ENCODE data around the gene TMLHE. TPM values are rescaled to one million over a fixed set of nuclear protein-coding genes. Genes with fewer than 3 reads are reported as not detected.
"Not testable (repeated sequence)": the region's sequence is repeated elsewhere in the genome, so short reads cannot be mapped to it uniquely, and the experiment has no call there.

Gene TMLHE
- total RNA-seq = 10 to 100 TPM; 16.1 to 17.2 TPM
- 5.3 TPM for polyA plus RNA-seq (ENCODE audit: insufficient read depth, low read depth, low replicate concordance)
- long read RNA-seq, donor 1, transcript TMLHE-201 (8 exons, 2,832 nt) = major isoform, 10 of 11 reads
- long read RNA-seq, donor 1, partial matches to known transcripts = 0 of 11 reads
- long read RNA-seq, donor 1, other reads (novel, unspliced or antisense) = 0 of 11 reads
- long read RNA-seq, donor 2, partial matches to known transcripts = 0 of 3 reads
- long read RNA-seq, donor 2, other reads (novel, unspliced or antisense) = 0 of 3 reads

DNA sequence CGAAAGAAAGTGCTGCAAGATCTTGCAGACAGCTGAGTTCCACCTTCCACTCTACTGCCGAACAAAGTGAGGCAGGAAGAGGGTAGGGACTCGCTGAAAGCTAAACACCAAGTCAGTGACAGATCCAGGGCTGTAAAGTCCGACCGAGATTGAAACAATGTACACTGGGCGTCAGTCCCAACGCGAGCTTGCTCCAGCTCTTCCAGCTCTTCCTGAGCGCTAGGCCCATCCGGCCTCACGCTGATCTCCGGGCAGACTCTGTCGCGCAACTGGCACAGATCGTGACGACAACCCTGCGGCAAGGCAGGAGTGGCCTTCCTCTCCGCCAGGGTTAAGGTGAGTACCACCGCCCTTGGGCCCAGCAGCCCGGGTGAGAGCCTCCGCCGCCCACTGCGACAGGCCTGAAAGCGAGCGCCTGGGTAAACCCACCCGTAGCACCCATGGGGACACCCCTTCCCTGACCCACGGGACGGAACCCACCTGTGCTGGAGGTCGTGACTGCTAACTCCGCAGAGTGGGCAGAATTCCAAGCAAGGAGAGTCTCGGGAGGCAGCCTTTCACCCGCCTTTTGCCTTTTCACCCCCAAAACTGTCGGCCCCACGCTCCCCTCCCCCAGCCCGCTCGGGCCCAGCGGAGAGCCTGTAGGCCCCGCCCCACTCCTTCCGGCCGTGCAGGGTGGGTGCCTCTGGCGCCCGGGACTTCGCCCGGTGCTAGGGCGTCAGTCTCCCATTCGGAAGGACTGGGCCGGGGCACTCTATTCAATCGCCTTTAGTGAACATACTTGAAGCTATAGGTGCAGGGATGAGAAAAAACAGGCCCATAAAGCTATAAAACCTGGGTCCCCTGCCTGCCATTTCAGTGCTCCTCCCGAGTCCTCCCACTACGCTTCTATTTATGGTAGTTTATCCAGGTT, at the start of gene TMLHE, which contains the start of gene SPRY3:
TMLHE (minus strand) TSS at position 641 of the 913 bp plus-strand sequence. CDS start 67,676 bp downstream, outside the sequence.
SPRY3 (plus strand) TSS at position 275 of the 913 bp plus-strand sequence.
- H3K27me3 ChIP-seq = no peaks in the 10 kb centered on the region
- no peaks in the 10 kb centered on the region for H3K4me1 ChIP-seq
- H3K27ac ChIP-seq = peak within 1 kb of the TSS; percentile 82 to 92
- no peaks in the 10 kb centered on the region for H3K9me3 ChIP-seq
- peak; percentile 76 for DNase-seq
- 0% methylated on average over 6 to 26 of the region's 50 CpGs for WGBS, 2 donors
- H3K36me3 ChIP-seq (ENCODE audit: low read depth, missing control alignments) = no peaks in the 10 kb centered on the region
- no peak for TF ChIP-seq POLR2A (IDR thresholded peaks at IDR 0.05)
- TF ChIP-seq, protein P1, sequence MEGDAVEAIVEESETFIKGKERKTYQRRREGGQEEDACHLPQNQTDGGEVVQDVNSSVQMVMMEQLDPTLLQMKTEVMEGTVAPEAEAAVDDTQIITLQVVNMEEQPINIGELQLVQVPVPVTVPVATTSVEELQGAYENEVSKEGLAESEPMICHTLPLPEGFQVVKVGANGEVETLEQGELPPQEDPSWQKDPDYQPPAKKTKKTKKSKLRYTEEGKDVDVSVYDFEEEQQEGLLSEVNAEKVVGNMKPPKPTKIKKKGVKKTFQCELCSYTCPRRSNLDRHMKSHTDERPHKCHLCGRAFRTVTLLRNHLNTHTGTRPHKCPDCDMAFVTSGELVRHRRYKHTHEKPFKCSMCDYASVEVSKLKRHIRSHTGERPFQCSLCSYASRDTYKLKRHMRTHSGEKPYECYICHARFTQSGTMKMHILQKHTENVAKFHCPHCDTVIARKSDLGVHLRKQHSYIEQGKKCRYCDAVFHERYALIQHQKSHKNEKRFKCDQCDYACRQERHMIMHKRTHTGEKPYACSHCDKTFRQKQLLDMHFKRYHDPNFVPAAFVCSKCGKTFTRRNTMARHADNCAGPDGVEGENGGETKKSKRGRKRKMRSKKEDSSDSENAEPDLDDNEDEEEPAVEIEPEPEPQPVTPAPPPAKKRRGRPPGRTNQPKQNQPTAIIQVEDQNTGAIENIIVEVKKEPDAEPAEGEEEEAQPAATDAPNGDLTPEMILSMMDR (IDR thresholded peaks at IDR 0.05) = no peak
- intact Hi-C loops (cut with DNase I; ENCODE audit: low total_unique reads) = no loop called here
- peak within 1 kb of the TSS; percentile 59 to 78 for H3K4me3 ChIP-seq

DNA sequence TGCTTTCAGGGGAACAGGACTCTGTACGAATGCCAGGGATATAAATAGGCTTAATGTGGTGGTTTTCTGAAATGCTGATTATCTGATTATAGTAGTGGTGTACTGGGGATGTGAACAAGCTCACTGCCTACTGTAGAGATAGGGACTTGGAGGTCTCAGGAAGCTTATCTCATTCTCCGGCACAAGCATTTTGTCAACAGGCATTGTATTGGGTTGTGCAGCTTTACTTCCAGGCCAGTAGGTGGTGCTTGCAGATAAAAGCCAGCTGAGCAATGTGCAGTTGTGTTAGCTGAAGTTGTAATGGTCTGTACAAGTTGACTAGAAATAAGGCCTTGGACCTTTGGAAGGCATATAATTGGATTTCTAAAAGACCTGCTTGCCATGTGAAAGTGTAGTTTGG, 49.5 kb upstream of the TMLHE start:
- Histone ChIP-seq H3K4me3 (no peak overlapping the region), H3K27ac (no peak overlapping the region), H3K27me3 (no peaks in the 10 kb centered on the region), H3K9me3 (no peaks in the 10 kb centered on the region), H3K36me3 (ENCODE audit: low read depth, missing control alignments) (no peaks in the 10 kb centered on the region), H3K4me1 (no peaks in the 10 kb centered on the region)
- WGBS, 2 donors = 52 to 69% methylated on average over 2 of the region's 2 CpGs
- DNase-seq = no peak
- intact Hi-C loops (cut with DNase I; ENCODE audit: low total_unique reads) = no loop called here
- TF ChIP-seq POLR2A (IDR thresholded peaks at IDR 0.05) = no peak
- TF ChIP-seq, protein P1 (IDR thresholded peaks at IDR 0.05) = no peak

DNA sequence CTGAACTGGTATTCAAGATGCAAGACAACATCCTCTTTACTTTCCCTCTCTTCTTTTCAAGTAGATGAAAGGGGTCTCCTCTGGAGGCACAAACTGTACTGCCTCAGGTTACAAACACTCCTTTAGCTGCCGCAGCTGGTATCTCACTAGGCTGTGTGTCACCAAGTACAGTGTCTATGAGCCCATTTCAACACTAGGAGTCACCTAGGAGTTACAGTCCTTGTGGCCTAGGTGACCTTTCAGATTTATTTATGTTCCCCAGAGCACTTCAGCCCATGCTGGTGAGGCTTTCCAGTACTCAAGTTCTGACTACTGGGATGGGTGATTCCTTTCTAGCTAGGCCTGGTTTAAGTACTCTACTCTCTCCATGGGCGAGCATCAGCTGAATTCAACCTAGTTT, 32.4 kb upstream of the TMLHE start:
- Histone ChIP-seq H3K4me1 (no peaks in the 10 kb centered on the region), H3K4me3 (no peak overlapping the region), H3K27me3 (no peaks in the 10 kb centered on the region), H3K27ac (no peak overlapping the region), H3K9me3 (no peaks in the 10 kb centered on the region), H3K36me3 (ENCODE audit: low read depth, missing control alignments) (no peaks in the 10 kb centered on the region)
- DNase-seq = no peak
- TF ChIP-seq, protein P1 (IDR thresholded peaks at IDR 0.05) = no peak
- no peak for TF ChIP-seq POLR2A (IDR thresholded peaks at IDR 0.05)
- 90% methylated on average over 2 of the region's 2 CpGs; no CpG with 5 or more reads in 1 of the 2 donors for WGBS, 2 donors
- intact Hi-C loops (cut with DNase I; ENCODE audit: low total_unique reads) = no loop called here

DNA sequence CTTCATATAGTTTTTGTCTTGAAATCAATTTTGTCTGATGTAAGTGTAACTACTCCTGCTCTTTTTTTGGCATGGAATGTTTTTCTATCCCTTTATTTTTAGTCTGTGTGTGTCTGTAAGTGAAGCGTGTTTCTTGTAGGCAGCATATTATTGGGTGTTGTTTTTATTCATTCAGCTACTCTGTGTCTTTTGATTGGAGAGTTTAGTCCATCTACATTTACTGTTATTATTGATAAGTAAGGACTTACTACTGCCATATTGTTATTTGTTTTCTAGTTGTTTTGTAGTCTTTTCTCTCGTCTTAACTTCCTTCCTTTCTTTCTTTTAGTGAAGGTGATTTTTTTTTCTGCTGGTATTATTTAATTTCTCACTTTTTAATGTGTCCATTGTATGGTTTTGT, 30.5 kb upstream of the TMLHE start:
- no peak overlapping the region for H3K27ac ChIP-seq
- intact Hi-C loops (cut with DNase I; ENCODE audit: low total_unique reads) = no loop called here
- TF ChIP-seq, protein P1 (IDR thresholded peaks at IDR 0.05) = no peak
- TF ChIP-seq POLR2A (IDR thresholded peaks at IDR 0.05) = no peak
- H3K36me3 ChIP-seq (ENCODE audit: low read depth, missing control alignments) = no peaks in the 10 kb centered on the region
- no peak overlapping the region for H3K4me3 ChIP-seq
- H3K27me3 ChIP-seq = no peaks in the 10 kb centered on the region
- 80 to 100% methylated on average over 2 of the region's 2 CpGs for WGBS, 2 donors
- H3K9me3 ChIP-seq = no peaks in the 10 kb centered on the region
- no peaks in the 10 kb centered on the region for H3K4me1 ChIP-seq
- DNase-seq = no peak

- 32 to 37% methylated on average over 14 of the region's 14 CpGs for WGBS, 2 donors
- H3K36me3 ChIP-seq (ENCODE audit: low read depth, missing control alignments); H3K4me1 ChIP-seq; intact Hi-C loops (cut with DNase I; ENCODE audit: low total_unique reads); H3K9me3 ChIP-seq; DNase-seq; H3K4me3 ChIP-seq; H3K27ac ChIP-seq; H3K27me3 ChIP-seq: not testable (repeated sequence)
Observed at GRCh38 chrX:155641371-155641770, 28.6 kb upstream of the TMLHE start.

All from testis (tissue), 5 donors.